GM06990 (cell line): ENCODE results near the gene USP12.

Experiments used
- DNase-seq: peaks from one replicate; pipeline ENCODE4 v3.0.0-alpha.2; 2011; ENCODE audit not compliant: insufficient read length; ENCODE audit errors: extremely low read depth
- H3K27me3 ChIP-seq: replicated peaks from 2 replicates; pipeline ENCODE4 v1.6.0; 2011; ENCODE audit warnings: low read length; ENCODE audit not compliant: control insufficient read depth, insufficient read depth
- H3K36me3 ChIP-seq: 2 replicates; pipeline ENCODE4 v1.5.1; 2011; ENCODE audit warnings: low read length; ENCODE audit not compliant: control insufficient read depth, insufficient read depth
- H3K4me3 ChIP-seq: replicated peaks from 2 replicates; pipeline ENCODE4 v1.5.1; 2011; ENCODE audit warnings: low read depth, mild to moderate bottlenecking, control low read depth, low read length
- CTCF ChIP-seq: IDR thresholded peaks from 2 replicates; pipeline ENCODE4 v1.5.1; 2011; ENCODE audit warnings: low read length, control low read depth, mild to moderate bottlenecking, inconsistent platforms; ENCODE audit not compliant: insufficient read depth, poor library complexity, severe bottlenecking

USP12 gene

GRCh38 chr13:27047081-27047480 is 124.5 kb downstream of the USP12 start:
- Histone ChIP-seq H3K27me3 (no peaks in the 10 kb centered on the region), H3K4me3 (no peak overlapping the region), H3K36me3 (no peaks in the 10 kb centered on the region; the same call in 1 of the 2 replicates)
- DNase-seq = no peak
- no peak for TF ChIP-seq CTCF

GRCh38 chr13:27044837-27045570 is 126.6 kb downstream of the USP12 start:
- Histone ChIP-seq H3K4me3 (no peak overlapping the region; the same call in 1 of the 2 replicates), H3K36me3 (no peaks in the 10 kb centered on the region), H3K27me3 (no peaks in the 10 kb centered on the region)
- TF ChIP-seq CTCF = no peak
- DNase-seq = peak; percentile 43

GRCh38 chr13:27043013-27043412 is 128.6 kb downstream of the USP12 start:
- H3K4me3 ChIP-seq = no peak overlapping the region
- DNase-seq = no peak
- no peaks in the 10 kb centered on the region for H3K36me3 ChIP-seq
- TF ChIP-seq CTCF = no peak
- no peaks in the 10 kb centered on the region for H3K27me3 ChIP-seq

- no peak for DNase-seq
- TF ChIP-seq CTCF = no peak
- H3K36me3 ChIP-seq = no peaks in the 10 kb centered on the region
- no peak overlapping the region for H3K4me3 ChIP-seq
- no peaks in the 10 kb centered on the region for H3K27me3 ChIP-seq
These were observed 130.3 kb downstream of the USP12 start for GRCh38 chr13:27041341-27041740.

GRCh38 chr13:27040826-27041108 is 130.8 kb downstream of the USP12 start:
- Histone ChIP-seq H3K4me3 (no peak overlapping the region), H3K36me3 (no peaks in the 10 kb centered on the region), H3K27me3 (no peaks in the 10 kb centered on the region)
- DNase-seq = no peak
- no peak for TF ChIP-seq CTCF

GRCh38 chr13:27039171-27039701 is 132.4 kb downstream of the USP12 start:
- Histone ChIP-seq H3K27me3 (no peaks in the 10 kb centered on the region), H3K4me3 (no peak overlapping the region), H3K36me3 (no peaks in the 10 kb centered on the region)
- DNase-seq = no peak
- no peak for TF ChIP-seq CTCF
